Measurements from ENCODE around the gene FAM114A2.

The FAM114A2 gene

GRCh38 chr5:153959134-153959957 lies 79.4 kb downstream of the FAM114A2 start:
- Histone ChIP-seq H3K27ac (no peak overlapping the region), H3K9me3 (ENCODE audit: low read depth, low read length) (no peaks in the 10 kb centered on the region), H3K36me3 (ENCODE audit: insufficient read depth, low read length) (no peaks in the 10 kb centered on the region), H3K4me3 (no peak overlapping the region), H3K9ac (ENCODE audit: insufficient read length) (no peak overlapping the region)
- DNase-seq (ENCODE audit: low read depth, low spot score): no peak
- no peak for TF ChIP-seq EZH2 (IDR thresholded peaks at IDR 0.05)
- no peak for TF ChIP-seq FOXP2 (optimal IDR thresholded peaks at IDR 0.05; ENCODE audit: control extremely low read depth, extremely low read length, insufficient read depth)
- TF ChIP-seq POLR2AphosphoS5 (IDR thresholded peaks at IDR 0.05; ENCODE audit: borderline replicate concordance, low read depth, low read length): no peak

- no peak for DNase-seq (ENCODE audit: low read depth, low spot score)
- Histone ChIP-seq H3K9ac (ENCODE audit: insufficient read length) (no peak overlapping the region), H3K27ac (no peak overlapping the region), H3K9me3 (ENCODE audit: low read depth, low read length) (no peaks in the 10 kb centered on the region), H3K36me3 (ENCODE audit: insufficient read depth, low read length) (no peaks in the 10 kb centered on the region), H3K4me3 (no peak overlapping the region)
- no peak for TF ChIP-seq POLR2AphosphoS5 (IDR thresholded peaks at IDR 0.05; ENCODE audit: borderline replicate concordance, low read depth, low read length)
- no peak for TF ChIP-seq EZH2 (IDR thresholded peaks at IDR 0.05)
- no peak for TF ChIP-seq FOXP2 (optimal IDR thresholded peaks at IDR 0.05; ENCODE audit: control extremely low read depth, extremely low read length, insufficient read depth)
Observed at GRCh38 chr5:153957205-153957604, 81.5 kb downstream of the FAM114A2 start.

- Histone ChIP-seq H3K36me3 (ENCODE audit: insufficient read depth, low read length) (no peaks in the 10 kb centered on the region), H3K27ac (no peak overlapping the region), H3K9me3 (ENCODE audit: low read depth, low read length) (no peaks in the 10 kb centered on the region), H3K9ac (ENCODE audit: insufficient read length) (no peak overlapping the region), H3K4me3 (no peak overlapping the region)
- no peak for DNase-seq (ENCODE audit: low read depth, low spot score)
- TF ChIP-seq POLR2AphosphoS5 (IDR thresholded peaks at IDR 0.05; ENCODE audit: borderline replicate concordance, low read depth, low read length): no peak
- no peak for TF ChIP-seq FOXP2 (optimal IDR thresholded peaks at IDR 0.05; ENCODE audit: control extremely low read depth, extremely low read length, insufficient read depth)
- no peak for TF ChIP-seq EZH2 (IDR thresholded peaks at IDR 0.05)
Observed at GRCh38 chr5:153953411-153953810, 85.3 kb downstream of the FAM114A2 start.

- no peaks in the 10 kb centered on the region for H3K9me3 ChIP-seq (ENCODE audit: low read depth, low read length)
- no peak overlapping the region for H3K9ac ChIP-seq (ENCODE audit: insufficient read length)
- H3K27ac ChIP-seq: no peak overlapping the region
- no peak overlapping the region for H3K4me3 ChIP-seq
- DNase-seq (ENCODE audit: low read depth, low spot score): no peak
- TF ChIP-seq POLR2AphosphoS5 (IDR thresholded peaks at IDR 0.05; ENCODE audit: borderline replicate concordance, low read depth, low read length) (no peak), FOXP2 (optimal IDR thresholded peaks at IDR 0.05; ENCODE audit: control extremely low read depth, extremely low read length, insufficient read depth) (no peak), EZH2 (IDR thresholded peaks at IDR 0.05) (no peak)
- no peaks in the 10 kb centered on the region for H3K36me3 ChIP-seq (ENCODE audit: insufficient read depth, low read length)
Observed at GRCh38 chr5:153952893-153953292, 85.8 kb downstream of the FAM114A2 start.

- Histone ChIP-seq H3K9ac (ENCODE audit: insufficient read length) (no peak overlapping the region), H3K27ac (no peak overlapping the region), H3K4me3 (no peak overlapping the region), H3K36me3 (ENCODE audit: insufficient read depth, low read length) (no peaks in the 10 kb centered on the region), H3K9me3 (ENCODE audit: low read depth, low read length) (no peaks in the 10 kb centered on the region)
- no peak for TF ChIP-seq POLR2AphosphoS5 (IDR thresholded peaks at IDR 0.05; ENCODE audit: borderline replicate concordance, low read depth, low read length)
- TF ChIP-seq FOXP2 (optimal IDR thresholded peaks at IDR 0.05; ENCODE audit: control extremely low read depth, extremely low read length, insufficient read depth): no peak
- TF ChIP-seq EZH2 (IDR thresholded peaks at IDR 0.05): no peak
- DNase-seq (ENCODE audit: low read depth, low spot score): no peak
Observed at GRCh38 chr5:153952057-153952456, 86.7 kb downstream of the FAM114A2 start.

- Histone ChIP-seq H3K27ac (no peak overlapping the region), H3K4me3 (no peak overlapping the region), H3K9me3 (ENCODE audit: low read depth, low read length) (no peaks in the 10 kb centered on the region), H3K9ac (ENCODE audit: insufficient read length) (no peak overlapping the region), H3K36me3 (ENCODE audit: insufficient read depth, low read length) (no peaks in the 10 kb centered on the region)
- no peak for DNase-seq (ENCODE audit: low read depth, low spot score)
- TF ChIP-seq FOXP2 (optimal IDR thresholded peaks at IDR 0.05; ENCODE audit: control extremely low read depth, extremely low read length, insufficient read depth) (no peak), EZH2 (IDR thresholded peaks at IDR 0.05) (no peak)
Observed at GRCh38 chr5:153941265-153941664, 97.4 kb downstream of the FAM114A2 start.
